Cardiac muscle cell (in vitro differentiated cells and primary cell): ENCODE measurements around the gene CDC40. TPM values are rescaled to one million over a fixed set of nuclear protein-coding genes. Genes with fewer than 3 reads are reported as not detected.

Experiments
- DNase-seq, 2 donors: peaks; one replicate each; pipeline versions ENCODE4 v3.0.0 to v3.0.0-alpha.2; 2010 to 2017; ENCODE audit warnings: low read depth in 1 of 2, low spot score in 1 of 2
- H3K27ac ChIP-seq: fragments of 200-600 bp; sonication (generic); 2 replicates; pipeline ENCODE4 v1.5.1; 2016
- H3K27me3 ChIP-seq: fragments of 200-600 bp; sonication (generic); 2 replicates; pipeline ENCODE4 v1.6.0; 2016; ENCODE audit warnings: control low read depth
- H3K36me3 ChIP-seq: fragments of 200-600 bp; sonication (generic); 2 replicates; pipeline ENCODE4 v1.5.1; 2016; ENCODE audit warnings: control low read depth
- H3K4me1 ChIP-seq: fragments of 200-600 bp; sonication (generic); 2 replicates; pipeline ENCODE4 v1.8.1; 2017; ENCODE audit warnings: low read depth, mild to moderate bottlenecking, mixed run types
- H3K4me3 ChIP-seq: fragments of 200-600 bp; sonication (generic); 2 replicates; pipeline ENCODE4 v1.5.1; 2016; ENCODE audit warnings: mild to moderate bottlenecking
- H3K9me3 ChIP-seq: fragments of 200-600 bp; sonication (generic); 2 replicates; pipeline ENCODE4 v1.5.1; 2017; ENCODE audit warnings: low read depth, mild to moderate bottlenecking, control low read depth
- CTCF ChIP-seq: IDR thresholded peaks from 2 replicates; pipeline ENCODE4 v1.5.1; 2012; ENCODE audit warnings: low read depth, mild to moderate bottlenecking, low read length
- polyA plus RNA-seq: library from polyadenylated mRNA; unstranded; fragments of >200 nt; fragmentation: Nextera tagmentation; extraction: Ambion mirVana; gene quantifications from 2 replicates; pipeline ENCODE4 v1.2.1, GENCODE V29; 2016
- total RNA-seq: library from RNA; depleted of rRNA; stranded (reverse); fragments of >200 nt; gene quantifications from 2 replicates; pipeline ENCODE4 v1.2.3, GENCODE V29; 2016

The CDC40 gene
- total and polyA plus RNA-seq, 2 experiments from 2014 or later: 13.5 to 13.6 TPM

DNA sequence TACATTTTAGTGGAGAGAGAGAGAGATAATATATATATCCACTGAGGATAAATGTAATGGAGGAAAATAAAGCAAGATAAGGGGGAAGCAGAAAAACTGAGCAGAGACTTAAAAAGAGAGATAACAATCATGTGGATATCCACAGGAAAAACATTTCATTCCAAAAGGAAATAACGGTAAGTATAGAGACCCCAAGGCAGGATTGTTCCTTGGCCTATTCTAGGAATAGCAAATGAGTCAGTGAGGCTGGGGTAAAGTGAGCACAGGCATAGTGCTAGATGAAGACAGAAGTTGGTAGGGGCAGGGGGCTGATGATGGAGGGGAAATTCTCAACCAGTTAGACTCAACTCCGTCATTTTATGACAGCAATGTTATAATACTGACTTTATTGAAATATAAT, 11.2 kb downstream of the CDC40 start:
- Histone ChIP-seq H3K27ac (no peak overlapping the region), H3K27me3 (no peaks in the 10 kb centered on the region), H3K4me3 (no peak overlapping the region), H3K9me3 (no peaks in the 10 kb centered on the region), H3K4me1 (no peaks in the 10 kb centered on the region), H3K36me3 (no peaks in the 10 kb centered on the region)
- DNase-seq: no peak
- no peak for TF ChIP-seq CTCF

DNA sequence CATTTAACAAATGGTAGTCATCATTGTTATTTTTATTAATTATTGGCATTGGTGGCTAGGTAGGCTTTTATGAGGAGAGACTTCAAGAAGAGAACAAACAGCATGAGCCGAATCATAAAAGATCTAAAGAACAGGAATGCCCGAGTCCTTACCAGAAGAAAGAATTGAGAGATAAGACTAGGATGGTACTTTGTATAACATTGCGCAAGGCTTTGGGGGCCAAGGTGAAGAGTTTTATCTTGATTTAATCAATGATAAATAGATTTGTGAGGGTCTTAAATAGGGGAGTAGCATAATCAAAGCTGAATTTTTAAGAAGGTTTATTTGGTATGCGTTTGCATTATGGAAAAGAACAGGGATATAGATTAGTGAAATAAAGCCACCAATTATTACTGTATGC, 15.4 kb downstream of the CDC40 start:
- Histone ChIP-seq H3K36me3 (no peaks in the 10 kb centered on the region), H3K4me3 (no peak overlapping the region), H3K4me1 (no peaks in the 10 kb centered on the region), H3K27ac (no peak overlapping the region), H3K9me3 (no peaks in the 10 kb centered on the region), H3K27me3 (no peaks in the 10 kb centered on the region)
- no peak for DNase-seq
- TF ChIP-seq CTCF: no peak

DNA sequence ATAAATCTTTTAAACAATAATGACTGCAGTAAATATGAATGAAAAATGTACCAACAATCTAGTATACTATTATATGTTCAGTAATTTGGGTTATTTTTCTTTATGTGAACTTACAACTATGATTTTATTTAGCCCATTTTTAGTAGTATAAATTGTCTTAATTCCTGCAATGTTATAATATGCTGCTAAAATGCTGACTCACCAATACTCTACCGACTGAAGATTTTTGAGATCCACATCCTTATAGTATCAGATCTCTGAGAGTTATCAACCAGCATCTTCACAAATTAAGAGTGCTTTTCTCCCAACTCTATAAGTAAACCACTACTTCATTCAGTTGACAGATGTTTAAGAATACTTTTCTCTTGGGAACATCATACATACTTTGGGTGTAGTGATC, 16.6 kb downstream of the CDC40 start:
- H3K9me3 ChIP-seq: no peaks in the 10 kb centered on the region
- TF ChIP-seq CTCF: no peak
- H3K27ac ChIP-seq: no peak overlapping the region
- H3K4me1 ChIP-seq: peaks cover 11% of the 10 kb centered on the region
- no peak overlapping the region for H3K4me3 ChIP-seq
- DNase-seq: no peak
- no peaks in the 10 kb centered on the region for H3K27me3 ChIP-seq
- H3K36me3 ChIP-seq: no peaks in the 10 kb centered on the region

DNA sequence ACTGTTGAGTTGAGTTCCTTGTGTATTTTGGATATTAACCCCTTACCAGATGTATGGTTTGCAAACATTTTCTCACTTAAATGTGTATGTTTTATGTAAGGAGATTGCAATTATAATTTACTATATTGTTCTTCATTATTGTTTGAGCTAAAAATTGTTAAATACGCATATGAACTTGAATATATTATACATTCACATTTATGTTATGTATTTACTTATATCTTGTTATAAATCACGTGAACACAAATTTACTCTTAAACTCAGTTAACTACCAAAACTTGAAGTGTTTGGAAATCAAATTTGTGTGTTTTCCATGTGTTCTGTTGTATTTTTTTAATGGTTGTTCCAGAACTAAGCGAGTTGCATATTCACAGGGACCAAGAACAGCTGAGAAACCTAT, 18.3 kb downstream of the CDC40 start:
- Histone ChIP-seq H3K27ac (no peak overlapping the region), H3K9me3 (no peaks in the 10 kb centered on the region), H3K27me3 (no peaks in the 10 kb centered on the region), H3K4me3 (no peak overlapping the region), H3K36me3 (no peaks in the 10 kb centered on the region), H3K4me1 (peaks cover 14% of the 10 kb centered on the region)
- TF ChIP-seq CTCF: no peak
- DNase-seq: no peak

DNA sequence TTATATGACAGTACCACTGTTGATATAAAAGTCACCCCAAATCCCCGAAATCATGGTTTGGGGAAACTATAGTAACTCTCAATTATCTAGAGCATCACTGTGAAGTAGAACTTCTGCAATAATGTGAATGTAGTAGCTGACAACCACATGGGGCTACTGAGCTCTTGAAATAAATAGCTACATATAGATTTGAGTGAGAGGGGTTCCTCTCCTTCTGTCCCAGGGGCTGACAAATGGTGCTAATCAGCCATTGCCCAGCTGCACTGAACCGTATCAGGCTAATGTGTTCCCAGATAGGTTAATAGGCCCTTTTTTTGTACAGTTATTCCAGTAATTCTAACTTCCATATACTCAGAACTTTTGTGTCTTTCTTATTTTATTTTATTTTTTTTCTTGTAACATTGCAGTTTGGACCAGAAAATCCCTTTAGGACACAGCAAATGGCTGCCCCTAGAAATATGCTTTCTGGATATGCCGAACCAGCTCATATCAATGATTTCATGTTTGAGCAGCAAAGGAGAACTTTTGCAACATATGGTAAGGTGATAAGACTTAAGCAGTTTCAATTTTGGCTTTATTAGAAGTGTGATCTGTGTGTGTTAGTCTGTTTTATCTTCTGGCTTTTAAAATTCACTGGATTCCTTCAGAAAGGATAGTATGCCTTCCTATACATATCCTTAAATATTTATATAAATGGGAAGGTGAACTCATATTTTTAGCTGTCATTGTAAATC, 21.1 kb downstream of the CDC40 start:
- Histone ChIP-seq H3K27me3 (no peaks in the 10 kb centered on the region), H3K4me1 (peaks cover 14% of the 10 kb centered on the region), H3K9me3 (no peaks in the 10 kb centered on the region), H3K4me3 (no peak overlapping the region), H3K27ac (no peak overlapping the region), H3K36me3 (no peaks in the 10 kb centered on the region)
- no peak for DNase-seq
- no peak for TF ChIP-seq CTCF
